ENCODE data around the gene LAMC1. TPM values are rescaled to one million over a fixed set of nuclear protein-coding genes. Genes with fewer than 3 reads are reported as not detected.

LAMC1 gene
- polyA plus RNA-seq, 1 donor (not counting 4 experiments of a cell fraction or from before 2014, with no cell fraction given) = 66.6 TPM

DNA sequence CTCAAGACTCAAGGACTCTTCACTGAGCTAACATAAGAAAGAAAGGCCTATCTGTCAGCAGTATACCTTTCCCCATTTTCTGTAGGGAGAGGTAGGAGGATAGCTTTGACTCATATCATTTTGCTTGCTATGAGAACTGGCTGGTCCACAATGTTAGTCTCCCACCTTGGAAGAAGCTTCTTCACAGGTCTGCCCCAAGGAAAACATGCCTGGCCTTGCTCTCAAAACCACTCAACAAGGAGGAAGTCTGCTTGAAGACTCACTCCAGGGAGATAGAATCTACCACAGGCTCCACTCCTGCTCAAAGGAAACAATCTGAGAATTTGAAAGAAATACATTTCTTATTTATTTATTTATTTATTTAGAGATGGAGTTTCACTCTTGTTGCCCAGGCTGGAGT lies 29.5 kb upstream of the LAMC1 start:
- Histone ChIP-seq H3K36me3 (ENCODE audit: control insufficient read depth in 2 of 2, extremely low read depth in 1 of 2, insufficient read depth in 2 of 2, low read length in 2 of 2) (no peaks in the 10 kb centered on the region), H3K27me3 (ENCODE audit: control insufficient read depth, extremely low read depth, insufficient read depth, low read length) (no peaks in the 10 kb centered on the region), H3K4me1 (ENCODE audit: control insufficient read depth, extremely low read depth, insufficient read depth, low read length) (peaks cover 23% of the 10 kb centered on the region), H3K79me2 (ENCODE audit: control insufficient read depth, insufficient read depth, low read length) (no peaks in the 10 kb centered on the region), H3K4me2 (ENCODE audit: control insufficient read depth, extremely low read depth, insufficient read depth, low read depth, low read length) (peak overlapping the region; percentile 1), H3K9me1 (ENCODE audit: control insufficient read depth, extremely low read depth, insufficient read depth, low read length) (peaks cover 4% of the 10 kb centered on the region), H3K9me3 (ENCODE audit: control insufficient read depth, low read depth, low read length) (no peaks in the 10 kb centered on the region), H3K9ac (ENCODE audit: control insufficient read depth, extremely low read depth, insufficient read depth, low read length) (no peak overlapping the region), H3K4me3 (ENCODE audit: control insufficient read depth in 2 of 3, extremely low read depth in 1 of 3, insufficient read depth in 2 of 3, low read depth in 1 of 3, low read length in 3 of 3) (no peak overlapping the region), H4K20me1 (ENCODE audit: control insufficient read depth, extremely low read depth, insufficient read depth, low read length) (no peaks in the 10 kb centered on the region), H2AFZ (ENCODE audit: control insufficient read depth, low read length) (no peak overlapping the region), H3K27ac (ENCODE audit: control insufficient read depth, insufficient read depth, low read length) (no peak overlapping the region)
- no peak for TF ChIP-seq EZH2 (IDR thresholded peaks at IDR 0.05; ENCODE audit: low read length)
- TF ChIP-seq CTCF (optimal IDR thresholded peaks at IDR 0.05 in 1 of 3, IDR thresholded peaks at IDR 0.05 in 1 of 3, conservative IDR thresholded peaks at IDR 0.05 in 1 of 3; ENCODE audit: extremely low read depth in 1 of 3, insufficient read depth in 2 of 3, low read length in 3 of 3) = no peak
- dilution Hi-C loops (cut with MboI; ENCODE audit: extremely low pct_ligation_motif_present, low sequenced_read_pairs) = no loop called here
- DNase-seq (ENCODE audit: low read depth, low spot score) (peak; percentile 46), FAIRE-seq (peak; percentile 67)

DNA sequence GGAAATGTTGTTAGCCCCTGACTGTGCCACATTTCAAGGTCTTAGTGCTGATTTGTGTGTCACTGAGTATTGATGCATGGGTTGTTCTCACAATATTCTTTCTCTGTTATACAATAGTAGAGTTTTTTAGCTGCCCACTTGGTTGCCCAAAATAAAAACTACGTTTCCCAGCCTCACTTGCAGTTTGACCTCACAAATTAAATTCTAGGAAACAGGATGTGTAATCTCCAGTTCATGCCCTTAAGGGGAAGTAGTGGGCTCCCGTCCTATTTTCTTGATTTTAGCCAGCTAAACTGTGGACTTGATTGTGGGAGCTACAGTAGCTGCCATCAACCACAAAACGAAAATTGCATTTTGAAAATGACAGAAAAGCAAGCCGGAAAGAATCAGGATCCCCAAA lies 27.3 kb upstream of the LAMC1 start:
- Histone ChIP-seq H3K27me3 (ENCODE audit: control insufficient read depth, extremely low read depth, insufficient read depth, low read length) (no peaks in the 10 kb centered on the region), H3K36me3 (ENCODE audit: control insufficient read depth in 2 of 2, extremely low read depth in 1 of 2, insufficient read depth in 2 of 2, low read length in 2 of 2) (no peaks in the 10 kb centered on the region), H3K4me2 (ENCODE audit: control insufficient read depth, extremely low read depth, insufficient read depth, low read depth, low read length) (no peak overlapping the region), H3K27ac (ENCODE audit: control insufficient read depth, insufficient read depth, low read length) (no peak overlapping the region), H3K4me1 (ENCODE audit: control insufficient read depth, extremely low read depth, insufficient read depth, low read length) (peaks cover 13% of the 10 kb centered on the region), H3K79me2 (ENCODE audit: control insufficient read depth, insufficient read depth, low read length) (no peaks in the 10 kb centered on the region), H3K9ac (ENCODE audit: control insufficient read depth, extremely low read depth, insufficient read depth, low read length) (no peak overlapping the region), H3K9me1 (ENCODE audit: control insufficient read depth, extremely low read depth, insufficient read depth, low read length) (peaks cover 2% of the 10 kb centered on the region), H3K9me3 (ENCODE audit: control insufficient read depth, low read depth, low read length) (no peaks in the 10 kb centered on the region), H3K4me3 (ENCODE audit: control insufficient read depth in 2 of 3, extremely low read depth in 1 of 3, insufficient read depth in 2 of 3, low read depth in 1 of 3, low read length in 3 of 3) (no peak overlapping the region), H2AFZ (ENCODE audit: control insufficient read depth, low read length) (no peak overlapping the region), H4K20me1 (ENCODE audit: control insufficient read depth, extremely low read depth, insufficient read depth, low read length) (no peaks in the 10 kb centered on the region)
- dilution Hi-C loops (cut with MboI; ENCODE audit: extremely low pct_ligation_motif_present, low sequenced_read_pairs) = no loop called here
- FAIRE-seq (no peak), DNase-seq (ENCODE audit: low read depth, low spot score) (no peak)
- TF ChIP-seq EZH2 (IDR thresholded peaks at IDR 0.05; ENCODE audit: low read length) (no peak), CTCF (optimal IDR thresholded peaks at IDR 0.05 in 1 of 3, IDR thresholded peaks at IDR 0.05 in 1 of 3, conservative IDR thresholded peaks at IDR 0.05 in 1 of 3; ENCODE audit: extremely low read depth in 1 of 3, insufficient read depth in 2 of 3, low read length in 3 of 3) (no peak)

All from keratinocyte (primary cell).